ENCODE measurements around the gene HDLBP. TPM values are rescaled to one million over a fixed set of nuclear protein-coding genes. Genes with fewer than 3 reads are reported as not detected.
"Not testable (repeated sequence)": the region's sequence is repeated elsewhere in the genome, so short reads cannot be mapped to it uniquely, and the experiment has no call there.

The HDLBP gene
- polyA plus RNA-seq, 1 experiment, result 707 TPM

- no peaks in the 10 kb centered on the region; the same call in 1 of the 2 replicates for H3K9me3 ChIP-seq (ENCODE audit: control insufficient read depth, insufficient read depth, low read length)
- no peak for TF ChIP-seq CTCF (IDR thresholded peaks at IDR 0.05; ENCODE audit: low read depth, low read length)
- peaks cover 11% of the 10 kb centered on the region for H3K27me3 ChIP-seq (ENCODE audit: control insufficient read depth, insufficient read depth, low read length)
- no peak overlapping the region for H3K27ac ChIP-seq (ENCODE audit: low read depth, low read length)
- no peak for DNase-seq (ENCODE audit: low read depth, low spot score)
- ChIA-PET POLR2A (no interaction called here), CTCF (no interaction called here)
- no peak overlapping the region for H3K4me3 ChIP-seq (ENCODE audit: low read depth, low read length)
Observed at GRCh38 chr2:241199897-241200821, 115.3 kb downstream of the HDLBP start.

GRCh38 chr2:241199286-241199685 is 116.2 kb downstream of the HDLBP start:
- no peaks in the 10 kb centered on the region; the same call in 1 of the 2 replicates for H3K9me3 ChIP-seq (ENCODE audit: control insufficient read depth, insufficient read depth, low read length)
- no peak overlapping the region for H3K4me3 ChIP-seq (ENCODE audit: low read depth, low read length)
- no peak overlapping the region for H3K27ac ChIP-seq (ENCODE audit: low read depth, low read length)
- CTCF ChIA-PET, result no interaction called here
- peaks cover 14% of the 10 kb centered on the region for H3K27me3 ChIP-seq (ENCODE audit: control insufficient read depth, insufficient read depth, low read length)
- TF ChIP-seq CTCF (IDR thresholded peaks at IDR 0.05; ENCODE audit: low read depth, low read length), result no peak
- no peak for DNase-seq (ENCODE audit: low read depth, low spot score)
- POLR2A ChIA-PET, result no interaction called here

- H3K27me3 ChIP-seq (ENCODE audit: control insufficient read depth, insufficient read depth, low read length), result peaks cover 14% of the 10 kb centered on the region
- CTCF ChIA-PET, result no interaction called here
- no peak overlapping the region for H3K27ac ChIP-seq (ENCODE audit: low read depth, low read length)
- DNase-seq (ENCODE audit: low read depth, low spot score), result no peak
- H3K4me3 ChIP-seq (ENCODE audit: low read depth, low read length), result no peak overlapping the region
- no peaks in the 10 kb centered on the region; the same call in 1 of the 2 replicates for H3K9me3 ChIP-seq (ENCODE audit: control insufficient read depth, insufficient read depth, low read length)
- POLR2A ChIA-PET, result no interaction called here
- no peak for TF ChIP-seq CTCF (IDR thresholded peaks at IDR 0.05; ENCODE audit: low read depth, low read length)
Observed at GRCh38 chr2:241198381-241199279, 116.8 kb downstream of the HDLBP start.

- Histone ChIP-seq H3K9me3 (ENCODE audit: control insufficient read depth, insufficient read depth, low read length) (no peaks in the 10 kb centered on the region; the same call in 1 of the 2 replicates), H3K4me3 (ENCODE audit: low read depth, low read length) (no peak overlapping the region), H3K27me3 (ENCODE audit: control insufficient read depth, insufficient read depth, low read length) (peaks cover 14% of the 10 kb centered on the region), H3K27ac (ENCODE audit: low read depth, low read length) (no peak overlapping the region)
- ChIA-PET POLR2A (no interaction called here), CTCF (no interaction called here)
- no peak for TF ChIP-seq CTCF (IDR thresholded peaks at IDR 0.05; ENCODE audit: low read depth, low read length)
- no peak for DNase-seq (ENCODE audit: low read depth, low spot score)
Observed at GRCh38 chr2:241197947-241198346, 117.5 kb downstream of the HDLBP start.

GRCh38 chr2:241197246-241197645 is 118.2 kb downstream of the HDLBP start:
- H3K4me3 ChIP-seq (ENCODE audit: low read depth, low read length); CTCF ChIA-PET; DNase-seq (ENCODE audit: low read depth, low spot score); H3K9me3 ChIP-seq (ENCODE audit: control insufficient read depth, insufficient read depth, low read length); H3K27ac ChIP-seq (ENCODE audit: low read depth, low read length): not testable (repeated sequence)
- H3K27me3 ChIP-seq (ENCODE audit: control insufficient read depth, insufficient read depth, low read length), result peaks cover 14% of the 10 kb centered on the region
- POLR2A ChIA-PET, result interaction anchor here (0.7 kb wide), 1 partner anchor 340 kb away, joined by 7 read pairs; no protein-coding TSS in a partner anchor

Data from AG04450 (cell line).